Lower lobe of right lung (tissue), 2 donors: Measurements from ENCODE around the gene AKAIN1. TPM values are rescaled to one million over a fixed set of nuclear protein-coding genes. Genes with fewer than 3 reads are reported as not detected.

ENCODE experiments used
- ATAC-seq, 2 donors: fragments of 200-7000 bp; cut with Tn5 transposase; one replicate each; pipeline ENCODE4 v1.9.1; 2020 to 2022; ENCODE audit warnings: mild to moderate bottlenecking in 2 of 2, moderate library complexity in 2 of 2
- DNase-seq: peaks from one replicate; pipeline ENCODE4 v3.0.0-alpha.2; 2020
- H3K27ac ChIP-seq: fragments of 200-600 bp; one replicate; pipeline ENCODE4 v1.8.0; 2022
- H3K27me3 ChIP-seq: fragments of 200-600 bp; one replicate; pipeline ENCODE4 v1.8.0; 2022; ENCODE audit warnings: low read depth
- H3K36me3 ChIP-seq: fragments of 200-600 bp; one replicate; pipeline ENCODE4 v1.8.0; 2022; ENCODE audit warnings: mild to moderate bottlenecking
- H3K4me1 ChIP-seq: fragments of 200-600 bp; one replicate; pipeline ENCODE4 v1.8.0; 2022
- H3K4me3 ChIP-seq: fragments of 200-600 bp; one replicate; pipeline ENCODE4 v1.8.0; 2022; ENCODE audit warnings: mild to moderate bottlenecking
- H3K9me3 ChIP-seq: fragments of 200-600 bp; one replicate; pipeline ENCODE4 v1.8.0; 2022
- CTCF ChIP-seq: fragments of 200-600 bp; IDR thresholded peaks from one replicate; pipeline ENCODE4 v1.8.0; 2022; ENCODE audit warnings: antibody characterized with exemption, mild to moderate bottlenecking
- intact Hi-C: fragments of 100-400 bp; cut with DNase I; formaldehyde crosslinking; loops from one replicate; pipeline ENCODE4 v1.11.0; 2022
- total RNA-seq: library from RNA; stranded (reverse); fragmentation: NEBNext Ultra II Directional; extraction: Animal tissue kit (Norgen Biotek cat#: 25700); gene quantifications from one replicate; pipeline ENCODE4 v1.2.1, GENCODE V29; 2021
- donor health status: DM: no; HTN: yes; CAD: no; lungs with severe emphysema.

Gene AKAIN1
- total RNA-seq, 1 donor from 2014 or later, result not detected

GRCh38 chr18:5122272-5122671 lies 74.8 kb downstream of the AKAIN1 start:
- H3K27ac ChIP-seq, result no peak overlapping the region
- intact Hi-C loops, result no loop called here
- no peak for ATAC-seq
- no peaks in the 10 kb centered on the region for H3K4me1 ChIP-seq
- TF ChIP-seq CTCF, result no peak
- H3K4me3 ChIP-seq, result no peak overlapping the region
- H3K27me3 ChIP-seq, result peaks cover 5% of the 10 kb centered on the region
- peaks cover 4% of the 10 kb centered on the region for H3K9me3 ChIP-seq
- no peaks in the 10 kb centered on the region for H3K36me3 ChIP-seq
- no peak for DNase-seq

- Histone ChIP-seq H3K27me3 (no peaks in the 10 kb centered on the region), H3K4me1 (no peaks in the 10 kb centered on the region), H3K27ac (no peak overlapping the region), H3K36me3 (no peaks in the 10 kb centered on the region), H3K9me3 (no peaks in the 10 kb centered on the region), H3K4me3 (no peak overlapping the region)
- no peak for DNase-seq
- intact Hi-C loops, result no loop called here
- TF ChIP-seq CTCF, result no peak
- no peak for ATAC-seq
These were observed 86.8 kb downstream of the AKAIN1 start for GRCh38 chr18:5110266-5110665.

- H3K4me3 ChIP-seq, result no peak overlapping the region
- ATAC-seq, result no peak
- intact Hi-C loops, result no loop called here
- TF ChIP-seq CTCF, result no peak
- no peaks in the 10 kb centered on the region for H3K27me3 ChIP-seq
- H3K9me3 ChIP-seq, result no peaks in the 10 kb centered on the region
- no peaks in the 10 kb centered on the region for H3K4me1 ChIP-seq
- DNase-seq, result no peak
- no peaks in the 10 kb centered on the region for H3K36me3 ChIP-seq
- no peak overlapping the region for H3K27ac ChIP-seq
These were observed 89.1 kb downstream of the AKAIN1 start for GRCh38 chr18:5107988-5108387.

- no peak for ATAC-seq
- Histone ChIP-seq H3K4me3 (no peak overlapping the region), H3K27me3 (no peaks in the 10 kb centered on the region), H3K4me1 (no peaks in the 10 kb centered on the region), H3K36me3 (no peaks in the 10 kb centered on the region), H3K9me3 (no peaks in the 10 kb centered on the region), H3K27ac (no peak overlapping the region)
- no peak for TF ChIP-seq CTCF
- intact Hi-C loops, result no loop called here
- DNase-seq, result no peak
These were observed 90.3 kb downstream of the AKAIN1 start for GRCh38 chr18:5106730-5107129.

GRCh38 chr18:5104246-5104645 lies 92.8 kb downstream of the AKAIN1 start:
- H3K27me3 ChIP-seq, result no peaks in the 10 kb centered on the region
- TF ChIP-seq CTCF, result no peak
- H3K4me1 ChIP-seq, result no peaks in the 10 kb centered on the region
- DNase-seq, result no peak
- no peaks in the 10 kb centered on the region for H3K36me3 ChIP-seq
- intact Hi-C loops, result no loop called here
- ATAC-seq, result no peak
- no peak overlapping the region for H3K4me3 ChIP-seq
- no peak overlapping the region for H3K27ac ChIP-seq
- H3K9me3 ChIP-seq, result no peaks in the 10 kb centered on the region

- no peak for ATAC-seq
- Histone ChIP-seq H3K9me3 (no peaks in the 10 kb centered on the region), H3K27me3 (no peaks in the 10 kb centered on the region), H3K27ac (no peak overlapping the region), H3K4me1 (no peaks in the 10 kb centered on the region), H3K36me3 (no peaks in the 10 kb centered on the region), H3K4me3 (no peak overlapping the region)
- DNase-seq, result no peak
- TF ChIP-seq CTCF, result no peak
- intact Hi-C loops, result no loop called here
These were observed 93.4 kb downstream of the AKAIN1 start for GRCh38 chr18:5103693-5104092.
